Keratinocyte (primary cell): ENCODE data around the gene NUP37. TPM values are rescaled to one million over a fixed set of nuclear protein-coding genes. Genes with fewer than 3 reads are reported as not detected.
A peak's percentile ranks its signal among the peaks of the same experiment; 100 is the strongest.

Experiments used
- DNase-seq: peaks from one replicate; pipeline ENCODE4 v3.0.0-alpha.2; 2011; ENCODE audit warnings: low read depth, missing footprints, low spot score
- FAIRE-seq: peaks from 2 replicates; lab custom pipeline; 2011; peaks lifted over from hg19 to GRCh38; lab: Jason Lieb, UNC
- H2AFZ ChIP-seq: 2 replicates; pipeline ENCODE4 v1.6.0; 2012; ENCODE audit warnings: low read length, control low read depth, inconsistent platforms; ENCODE audit not compliant: control insufficient read depth
- H3K27ac ChIP-seq: 2 replicates; pipeline ENCODE4 v1.5.1; 2011; ENCODE audit warnings: low read length; ENCODE audit not compliant: control insufficient read depth, insufficient read depth
- H3K27me3 ChIP-seq: 3 replicates; pipeline ENCODE4 v1.6.0; 2011; ENCODE audit warnings: low read length; ENCODE audit not compliant: control insufficient read depth, insufficient read depth; ENCODE audit errors: extremely low read depth
- H3K36me3 ChIP-seq, 2 experiments: 2 replicates in 1 of 2; 3 replicates in 1 of 2; pipeline ENCODE4 v1.5.1; 2011; ENCODE audit warnings: low read length in 2 of 2, mild to moderate bottlenecking in 1 of 2; ENCODE audit not compliant: control insufficient read depth in 2 of 2, insufficient read depth in 2 of 2; ENCODE audit errors: extremely low read depth in 1 of 2
- H3K4me1 ChIP-seq: 3 replicates; pipeline ENCODE4 v1.5.1; 2011; ENCODE audit warnings: low read length; ENCODE audit not compliant: control insufficient read depth, insufficient read depth; ENCODE audit errors: extremely low read depth
- H3K4me2 ChIP-seq: 3 replicates; pipeline ENCODE4 v1.6.0; 2011; ENCODE audit warnings: low read depth, low read length; ENCODE audit not compliant: control insufficient read depth, insufficient read depth; ENCODE audit errors: extremely low read depth
- H3K4me3 ChIP-seq, 3 experiments: fragments of 200-600 bp in 1 of 3; sonication (generic) in 1 of 3; 2 replicates in 2 of 3; 3 replicates in 1 of 3; pipeline ENCODE4 v1.5.1; 2011 to 2016; ENCODE audit warnings: low read length in 3 of 3, mild to moderate bottlenecking in 3 of 3, control low read depth in 2 of 3, inconsistent platforms in 1 of 3, low read depth in 1 of 3, mixed read lengths in 1 of 3, mixed run types in 1 of 3, moderate library complexity in 1 of 3; ENCODE audit not compliant: control insufficient read depth in 2 of 3, insufficient read depth in 2 of 3; ENCODE audit errors: extremely low read depth in 1 of 3
- H3K79me2 ChIP-seq: 2 replicates; pipeline ENCODE4 v1.6.0; 2012; ENCODE audit warnings: low read length; ENCODE audit not compliant: control insufficient read depth, insufficient read depth
- H3K9ac ChIP-seq: 3 replicates; pipeline ENCODE4 v1.6.0; 2011; ENCODE audit warnings: low read length; ENCODE audit not compliant: control insufficient read depth, insufficient read depth; ENCODE audit errors: extremely low read depth
- H3K9me1 ChIP-seq: 3 replicates; pipeline ENCODE4 v1.6.0; 2011; ENCODE audit warnings: low read length; ENCODE audit not compliant: control insufficient read depth, insufficient read depth; ENCODE audit errors: extremely low read depth
- H3K9me3 ChIP-seq: 2 replicates; pipeline ENCODE4 v1.5.1; 2012; ENCODE audit warnings: low read depth, low read length; ENCODE audit not compliant: control insufficient read depth
- H4K20me1 ChIP-seq: 3 replicates; pipeline ENCODE4 v1.6.0; 2011; ENCODE audit warnings: low read length; ENCODE audit not compliant: control insufficient read depth, insufficient read depth; ENCODE audit errors: extremely low read depth
- CTCF ChIP-seq, 3 experiments: IDR thresholded peaks in 1 of 3; conservative IDR thresholded peaks in 1 of 3; optimal IDR thresholded peaks in 1 of 3; 2 replicates in 2 of 3; 3 replicates in 1 of 3; pipeline versions ENCODE3 to v1.5.1; 2011; ENCODE audit warnings: low read length in 3 of 3, mild to moderate bottlenecking in 3 of 3, moderate library complexity in 2 of 3, control low read depth in 1 of 3, inconsistent platforms in 1 of 3; ENCODE audit not compliant: insufficient read depth in 2 of 3; ENCODE audit errors: extremely low read depth in 1 of 3
- EZH2 ChIP-seq: IDR thresholded peaks from one replicate; pipeline ENCODE4 v1.6.1; 2012; ENCODE audit warnings: inconsistent platforms, mild to moderate bottlenecking, low read length, moderate library complexity
- dilution Hi-C: fragments of 300-500 bp; cut with MboI; formaldehyde crosslinking; loops from one replicate; pipeline ENCODE4 v1.7.0; 2020; ENCODE audit warnings: low sequenced_read_pairs; ENCODE audit not compliant: extremely low pct_ligation_motif_present
- polyA plus RNA-seq, 5 experiments: library from polyadenylated mRNA; depleted of rRNA in 3 of 5; stranded (reverse) in 3 of 5; stranded (forward) in 1 of 5; unstranded in 1 of 5; fragments of >200 nt; gene quantifications; 1 replicate in 1 of 5; 2 replicates in 3 of 5; 3 replicates in 1 of 5; pipeline versions ENCODE4 v1.2.1 to v1.2.3, GENCODE V29; 2011 to 2012; ENCODE audit warnings: missing spikeins in 2 of 5, low read depth in 1 of 5, low replicate concordance in 1 of 5

NUP37 gene
- polyA plus RNA-seq, 1 donor (not counting 4 experiments of a cell fraction or from before 2014, with no cell fraction given) = 89.8 TPM

- H3K4me2 ChIP-seq = no peak overlapping the region
- DNase-seq = no peak
These were observed 93.2 kb downstream of the NUP37 start for GRCh38 chr12:102026728-102027127.

GRCh38 chr12:102024765-102025164 lies 95.1 kb downstream of the NUP37 start:
- DNase-seq (no peak), FAIRE-seq (no peak)
- Histone ChIP-seq H3K4me1 (no peaks in the 10 kb centered on the region), H3K79me2 (no peaks in the 10 kb centered on the region), H3K4me2 (no peak overlapping the region), H4K20me1 (no peaks in the 10 kb centered on the region), H3K36me3 (no peaks in the 10 kb centered on the region), H2AFZ (no peak overlapping the region), H3K9me3 (no peaks in the 10 kb centered on the region), H3K9ac (no peak overlapping the region), H3K4me3 (no peak overlapping the region), H3K27ac (no peak overlapping the region), H3K9me1 (no peaks in the 10 kb centered on the region), H3K27me3 (no peaks in the 10 kb centered on the region)
- dilution Hi-C loops = no loop called here
- TF ChIP-seq EZH2 (no peak), CTCF (optimal IDR thresholded peaks at IDR 0.05 in 1 of 3, IDR thresholded peaks at IDR 0.05 in 1 of 3, conservative IDR thresholded peaks at IDR 0.05 in 1 of 3; ENCODE audit: extremely low read depth in 1 of 3, insufficient read depth in 2 of 3, low read length in 3 of 3) (no peak)

More at GRCh38 chr12:102026728-102027127, 93.2 kb downstream of the NUP37 start:
- TF ChIP-seq CTCF (optimal IDR thresholded peaks at IDR 0.05 in 1 of 3, IDR thresholded peaks at IDR 0.05 in 1 of 3, conservative IDR thresholded peaks at IDR 0.05 in 1 of 3; ENCODE audit: extremely low read depth in 1 of 3, insufficient read depth in 2 of 3, low read length in 3 of 3) = peak in 1 of 3 experiments; percentile 11
- TF ChIP-seq EZH2 = no peak
- Histone ChIP-seq H3K4me1 (no peaks in the 10 kb centered on the region), H2AFZ (no peak overlapping the region), H3K9me3 (no peaks in the 10 kb centered on the region), H4K20me1 (no peaks in the 10 kb centered on the region), H3K4me3 (no peak overlapping the region), H3K9ac (no peak overlapping the region), H3K27me3 (no peaks in the 10 kb centered on the region), H3K27ac (no peak overlapping the region), H3K9me1 (no peaks in the 10 kb centered on the region), H3K36me3 (no peaks in the 10 kb centered on the region), H3K79me2 (no peaks in the 10 kb centered on the region)
- dilution Hi-C loops = no loop called here
- no peak for FAIRE-seq
